Lung (tissue), 12 donors: Measurements from ENCODE around the gene PRELP. TPM values are rescaled to one million over a fixed set of nuclear protein-coding genes. Genes with fewer than 3 reads are reported as not detected.

Experiments
- ATAC-seq: fragments of 200-7000 bp; cut with Tn5 transposase; one replicate; pipeline ENCODE4 v1.9.1; 2020; ENCODE audit warnings: moderate number of reproducible peaks; ENCODE audit not compliant: insufficient read depth, low FRiP score
- DNase-seq, 3 donors: peaks; one replicate each; pipeline ENCODE4 v3.0.0-alpha.2; 2013 to 2017
- H3K27ac ChIP-seq, 2 donors: one replicate each; pipeline ENCODE4 v1.5.1; 2013; ENCODE audit warnings: mild to moderate bottlenecking in 2 of 2, moderate library complexity in 2 of 2, control low read depth in 1 of 2, inconsistent platforms in 1 of 2, low read depth in 1 of 2, low read length in 1 of 2
- H3K27me3 ChIP-seq, 3 donors: one replicate each; pipeline ENCODE4 v1.5.1; 2013; ENCODE audit warnings: low read length in 2 of 3; ENCODE audit not compliant: control insufficient read depth in 3 of 3, insufficient read depth in 3 of 3
- H3K36me3 ChIP-seq, 4 donors: one replicate each; pipeline ENCODE4 v1.5.1; 2013; ENCODE audit warnings: low read length in 4 of 4, mild to moderate bottlenecking in 1 of 4, moderate library complexity in 1 of 4; ENCODE audit not compliant: control insufficient read depth in 4 of 4, insufficient read depth in 4 of 4
- H3K4me1 ChIP-seq, 5 donors: one replicate each; pipeline ENCODE4 v1.5.1; 2013; ENCODE audit warnings: low read length in 5 of 5, mild to moderate bottlenecking in 2 of 5, moderate library complexity in 1 of 5; ENCODE audit not compliant: control insufficient read depth in 5 of 5, insufficient read depth in 5 of 5
- H3K4me3 ChIP-seq: one replicate; pipeline ENCODE4 v1.5.1; 2013; ENCODE audit warnings: mild to moderate bottlenecking, control low read depth, moderate library complexity
- H3K9ac ChIP-seq, 2 donors: one replicate each; pipeline ENCODE4 v1.5.1; 2013; ENCODE audit warnings: low read length in 2 of 2, control low read depth in 1 of 2; ENCODE audit not compliant: insufficient read depth in 1 of 2
- H3K9me3 ChIP-seq, 4 donors: one replicate each; pipeline ENCODE4 v1.5.1; 2013; ENCODE audit warnings: low read length in 3 of 4, mild to moderate bottlenecking in 1 of 4, moderate library complexity in 1 of 4; ENCODE audit not compliant: control insufficient read depth in 4 of 4, insufficient read depth in 3 of 4
- WGBS, 2 donors: extraction: QIAGEN DNeasy Blood & Tissue Kit; methylation state at CpG; one replicate each; pipeline ENCODE4 v1.1.7; 2013; 5-methylcytosine and 5-hydroxymethylcytosine counted together
- polyA plus RNA-seq, 2 donors: library from polyadenylated mRNA; stranded (reverse); fragments of 200-250 nt; gene quantifications; one replicate each; pipeline ENCODE4 v1.2.1, GENCODE V29; 2013
- total RNA-seq, 2 donors: library from RNA; depleted of rRNA in 1 of 2; stranded (reverse); fragments of >200 nt in 1 of 2; gene quantifications; one replicate each; pipeline ENCODE4 v1.2.1, GENCODE V29; 2014 to 2021
- TF ChIP-seq, protein P1 (sequence below): IDR thresholded peaks from 2 replicates; pipeline ENCODE4 v1.5.1; 2012; ENCODE audit warnings: mild to moderate bottlenecking; ENCODE audit errors: control extremely low read depth, extremely low read depth
- donor health status: control.
- donor health status: control.
- donor health status: Bipolar disorder and iron deficiency.
- donor health status: healthy.
- donor health status: DM: yes; HTN: yes; CAD: no.

Gene PRELP
- total and polyA plus RNA-seq, 4 donors: 2.0 to 26.0 (median 13.6) TPM

DNA sequence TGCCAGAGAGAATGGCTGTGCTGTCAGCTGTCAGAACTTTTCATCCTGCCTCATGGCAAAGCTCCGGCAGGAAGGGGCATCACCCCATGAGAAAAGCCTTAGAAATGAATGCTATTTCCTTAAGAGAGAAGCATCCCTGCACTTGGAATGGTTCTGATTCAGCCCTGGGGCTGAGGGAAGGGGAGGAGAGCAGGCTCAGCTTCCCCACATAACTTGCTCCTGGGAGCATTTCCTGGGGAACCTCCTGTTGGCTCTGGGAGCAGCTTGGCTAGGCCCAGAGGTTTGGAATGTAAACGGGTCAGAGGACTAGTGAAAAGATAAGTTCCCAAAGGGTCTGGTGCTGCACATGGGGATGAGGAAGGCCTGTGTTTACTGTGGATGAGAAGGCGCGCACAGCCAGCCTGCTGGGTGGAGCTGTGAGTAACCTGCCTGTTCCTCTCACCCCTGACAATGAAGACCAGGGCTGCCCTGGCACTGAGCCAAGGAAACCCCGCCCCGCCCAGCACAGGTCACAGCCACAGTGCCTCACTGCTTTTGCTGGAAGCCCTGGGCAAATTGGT lies 5.0 kb downstream of the PRELP start:
- Histone ChIP-seq H3K4me3 (no peak overlapping the region), H3K9ac (peak overlapping the region in 1 of 2 donors; percentile 40), H3K36me3 (no peaks in the 10 kb centered on the region), H3K9me3 (no peaks in the 10 kb centered on the region), H3K27me3 (no peaks in the 10 kb centered on the region), H3K27ac (peak overlapping the region in 1 of 2 donors; percentile 74), H3K4me1 (peaks cover 0 to 38% (median 9%) of the 10 kb centered on the region in 5 donors)
- WGBS, 2 donors: 25 to 54% methylated on average over 6 of the region's 6 CpGs
- DNase-seq (peak; percentile 57 to 70 (median 62)), ATAC-seq (peak; percentile 29)
- TF ChIP-seq, protein P1, sequence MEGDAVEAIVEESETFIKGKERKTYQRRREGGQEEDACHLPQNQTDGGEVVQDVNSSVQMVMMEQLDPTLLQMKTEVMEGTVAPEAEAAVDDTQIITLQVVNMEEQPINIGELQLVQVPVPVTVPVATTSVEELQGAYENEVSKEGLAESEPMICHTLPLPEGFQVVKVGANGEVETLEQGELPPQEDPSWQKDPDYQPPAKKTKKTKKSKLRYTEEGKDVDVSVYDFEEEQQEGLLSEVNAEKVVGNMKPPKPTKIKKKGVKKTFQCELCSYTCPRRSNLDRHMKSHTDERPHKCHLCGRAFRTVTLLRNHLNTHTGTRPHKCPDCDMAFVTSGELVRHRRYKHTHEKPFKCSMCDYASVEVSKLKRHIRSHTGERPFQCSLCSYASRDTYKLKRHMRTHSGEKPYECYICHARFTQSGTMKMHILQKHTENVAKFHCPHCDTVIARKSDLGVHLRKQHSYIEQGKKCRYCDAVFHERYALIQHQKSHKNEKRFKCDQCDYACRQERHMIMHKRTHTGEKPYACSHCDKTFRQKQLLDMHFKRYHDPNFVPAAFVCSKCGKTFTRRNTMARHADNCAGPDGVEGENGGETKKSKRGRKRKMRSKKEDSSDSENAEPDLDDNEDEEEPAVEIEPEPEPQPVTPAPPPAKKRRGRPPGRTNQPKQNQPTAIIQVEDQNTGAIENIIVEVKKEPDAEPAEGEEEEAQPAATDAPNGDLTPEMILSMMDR: no peak

DNA sequence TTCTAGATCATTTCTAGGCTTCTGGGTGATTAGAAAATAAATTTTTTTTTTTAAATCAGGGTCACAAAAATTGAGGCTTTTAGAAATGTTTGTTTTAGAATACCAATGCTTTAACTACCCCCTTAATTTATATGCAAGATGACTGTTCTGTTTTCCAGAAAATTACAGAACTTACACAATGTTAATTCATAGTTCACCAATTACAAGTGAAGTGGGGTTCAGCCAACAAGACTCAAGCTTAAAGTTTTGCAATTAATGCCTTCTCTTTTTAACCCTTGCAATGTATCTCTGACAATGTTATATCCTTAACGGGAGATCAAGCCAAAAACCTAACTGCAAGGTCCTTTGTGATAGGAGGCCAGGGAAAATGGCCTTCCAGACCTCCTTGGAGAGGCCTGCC lies 5.6 kb downstream of the PRELP start:
- DNase-seq: peak in 1 of 3 donors; percentile 50
- Histone ChIP-seq H3K4me3 (no peak overlapping the region), H3K27ac (peak overlapping the region in 1 of 2 donors; percentile 72), H3K36me3 (no peaks in the 10 kb centered on the region), H3K27me3 (no peaks in the 10 kb centered on the region), H3K4me1 (peaks cover 0 to 32% (median 8%) of the 10 kb centered on the region in 5 donors), H3K9me3 (no peaks in the 10 kb centered on the region), H3K9ac (no peak overlapping the region)
- WGBS, 2 donors: 51 to 66% methylated on average over 1 of the region's 1 CpG
- TF ChIP-seq, protein P1: no peak
- no peak for ATAC-seq

DNA sequence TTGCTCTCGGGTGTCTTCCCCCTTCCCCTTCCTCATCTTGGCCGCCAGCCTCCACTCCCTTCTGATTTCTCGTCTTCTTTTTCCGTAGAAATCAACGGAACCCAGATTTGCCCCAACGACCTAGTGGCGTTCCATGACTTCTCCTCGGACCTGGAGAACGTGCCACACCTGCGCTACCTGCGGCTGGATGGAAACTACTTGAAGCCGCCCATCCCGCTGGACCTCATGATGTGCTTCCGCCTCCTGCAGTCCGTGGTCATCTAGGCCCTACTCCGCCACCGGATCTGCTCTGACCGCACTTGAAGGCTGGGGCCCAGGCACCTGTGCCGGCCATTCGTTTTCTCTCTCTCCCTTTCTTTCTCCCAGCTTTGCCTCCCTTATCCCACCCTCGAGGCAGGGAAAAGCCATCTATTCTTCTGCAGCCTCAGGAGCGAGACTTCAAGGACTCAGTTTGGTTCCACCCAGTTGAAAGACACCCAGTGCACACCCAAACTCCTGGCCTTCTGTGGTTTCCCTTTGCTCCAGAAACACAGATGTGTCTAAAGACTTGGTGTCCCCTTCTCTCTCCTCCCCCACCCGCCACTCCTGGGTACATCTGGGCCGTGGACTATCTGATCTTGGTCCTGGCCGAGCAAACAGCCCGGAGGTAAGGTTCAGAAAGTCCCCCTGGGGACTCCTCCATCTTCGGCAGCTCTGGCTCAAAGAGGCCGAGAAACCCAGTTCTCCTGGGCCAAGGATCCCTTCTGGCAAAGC lies 11.2 kb downstream of the PRELP start:
- ATAC-seq: no peak

More for the DNA sequence above, 11.2 kb downstream of the PRELP start:
- TF ChIP-seq, protein P1: no peak
- no peaks in the 10 kb centered on the region for H3K36me3 ChIP-seq
- no peak for DNase-seq
- 86 to 94% methylated on average over 28 of the region's 28 CpGs for WGBS, 2 donors
- H3K9me3 ChIP-seq: no peaks in the 10 kb centered on the region
- H3K4me1 ChIP-seq: peaks cover 0 to 11% (median 0%) of the 10 kb centered on the region in 5 donors
- no peak overlapping the region for H3K9ac ChIP-seq
- H3K4me3 ChIP-seq: no peak overlapping the region
- H3K27ac ChIP-seq: peak overlapping the region in 1 of 2 donors; percentile 30
- H3K27me3 ChIP-seq: no peaks in the 10 kb centered on the region
